SKM-1 (cell line): ENCODE measurements around the gene CCDC57.
A peak's percentile ranks its signal among the peaks of the same experiment; 100 is the strongest.

Source experiments
- DNase-seq: peaks from one replicate; lab custom pipeline; 2025; ENCODE audit not compliant: unreplicated experiment; lab: John Stamatoyannopoulos, UW

The CCDC57 gene

GRCh38 chr17:82237083-82237745 lies 24.6 kb upstream of the CCDC57 start:
- no peak for DNase-seq

- DNase-seq = no peak
Observed at GRCh38 chr17:82236142-82236971, 23.7 kb upstream of the CCDC57 start.

- no peak for DNase-seq
Observed at GRCh38 chr17:82235775-82236141, 23.1 kb upstream of the CCDC57 start.

- DNase-seq = no peak
Observed at GRCh38 chr17:82235056-82235774, 22.6 kb upstream of the CCDC57 start.

GRCh38 chr17:82234211-82235055 lies 21.8 kb upstream of the CCDC57 start:
- DNase-seq = no peak

GRCh38 chr17:82232876-82233785 lies 20.5 kb upstream of the CCDC57 start:
- DNase-seq = no peak

GRCh38 chr17:82232322-82232820 lies 19.7 kb upstream of the CCDC57 start:
- no peak for DNase-seq

- DNase-seq = peak; percentile 92
Observed at GRCh38 chr17:82231562-82232321, 19.1 kb upstream of the CCDC57 start.

- DNase-seq = no peak
Observed at GRCh38 chr17:82231312-82231561, 18.6 kb upstream of the CCDC57 start.

GRCh38 chr17:82230609-82231311 lies 18.1 kb upstream of the CCDC57 start:
- peak; percentile 71 for DNase-seq

GRCh38 chr17:82229698-82230608 lies 17.3 kb upstream of the CCDC57 start:
- no peak for DNase-seq

GRCh38 chr17:82228842-82229697 lies 16.4 kb upstream of the CCDC57 start, which contains the start of gene SLC16A3:
Gene SLC16A3 (plus strand): TSS chr17:82229042. CDS start chr17:82236009, 6,967 bp downstream.
- DNase-seq = no peak

GRCh38 chr17:82228278-82228841 lies 15.7 kb upstream of the CCDC57 start:
- DNase-seq = no peak

- no peak for DNase-seq
Observed at GRCh38 chr17:82227629-82228277, 15.1 kb upstream of the CCDC57 start.

GRCh38 chr17:82226809-82227628 lies 14.4 kb upstream of the CCDC57 start:
- no peak for DNase-seq
